Subcutaneous adipose tissue (tissue), 4 donors: Measurements from ENCODE around the gene OR5AN1. TPM values are rescaled to one million over a fixed set of nuclear protein-coding genes. Genes with fewer than 3 reads are reported as not detected.

Experiments used
- CTCF ChIP-seq: fragments of 450-650 bp; IDR thresholded peaks from one replicate; pipeline ENCODE4 v1.5.1; 2016; ENCODE audit warnings: low read depth, mild to moderate bottlenecking, control low read depth, antibody characterized with exemption, moderate library complexity
- total RNA-seq, 4 donors: library from RNA; depleted of rRNA; stranded (reverse); fragments of >200 nt; gene quantifications; one replicate each; pipeline ENCODE4 v1.1.0, GENCODE V29; 2016

Gene OR5AN1
- total RNA-seq = under 1 TPM in 1 of 4 donors, not detected in 3; under 0.01 TPM

GRCh38 chr11:59358595-59358994, at the start of gene OR5AN1:
Gene OR5AN1, plus strand, starts transcription at chr11:59358895. Its CDS starts 5,564 bp downstream, at chr11:59364459.
- no peak for TF ChIP-seq CTCF

- no peak for TF ChIP-seq CTCF
These were observed 23.7 kb upstream of the OR5AN1 start for GRCh38 chr11:59335001-59335400.

- TF ChIP-seq CTCF = no peak
These were observed 22.5 kb upstream of the OR5AN1 start for GRCh38 chr11:59336176-59336575.

- no peak for TF ChIP-seq CTCF
These were observed 21.8 kb upstream of the OR5AN1 start for GRCh38 chr11:59336931-59337330.

- no peak for TF ChIP-seq CTCF
These were observed 3.5 kb upstream of the OR5AN1 start for GRCh38 chr11:59355226-59355625.

- TF ChIP-seq CTCF = no peak
These were observed 2.1 kb upstream of the OR5AN1 start for GRCh38 chr11:59356561-59356960.

- TF ChIP-seq CTCF = no peak
These were observed 675 bp upstream of the OR5AN1 start for GRCh38 chr11:59358020-59358419.
